Right forelimb (tissue), 1 donor: ENCODE measurements around the gene CFAP107.
"Not testable (repeated sequence)": the region's sequence is repeated elsewhere in the genome, so short reads cannot be mapped to it uniquely, and the experiment has no call there.

Source experiments
- DNase-seq: peaks from one replicate; pipeline ENCODE4 v3.0.0-alpha.2; 2018

CFAP107 gene

GRCh38 chr1:12781488-12781887, 35.5 kb downstream of the CFAP107 start:
- not testable (repeated sequence) for DNase-seq

GRCh38 chr1:12783783-12784182, 37.8 kb downstream of the CFAP107 start:
- DNase-seq: not testable (repeated sequence)

GRCh38 chr1:12784729-12785128, 38.7 kb downstream of the CFAP107 start:
- not testable (repeated sequence) for DNase-seq

GRCh38 chr1:12791097-12791496, 45.1 kb downstream of the CFAP107 start, which contains the start of gene PRAMEF1:
Gene PRAMEF1, plus strand, starts transcription at chr1:12791397. Its CDS starts 1,831 bp downstream, at chr1:12793228.
- DNase-seq: not testable (repeated sequence)

DNA sequence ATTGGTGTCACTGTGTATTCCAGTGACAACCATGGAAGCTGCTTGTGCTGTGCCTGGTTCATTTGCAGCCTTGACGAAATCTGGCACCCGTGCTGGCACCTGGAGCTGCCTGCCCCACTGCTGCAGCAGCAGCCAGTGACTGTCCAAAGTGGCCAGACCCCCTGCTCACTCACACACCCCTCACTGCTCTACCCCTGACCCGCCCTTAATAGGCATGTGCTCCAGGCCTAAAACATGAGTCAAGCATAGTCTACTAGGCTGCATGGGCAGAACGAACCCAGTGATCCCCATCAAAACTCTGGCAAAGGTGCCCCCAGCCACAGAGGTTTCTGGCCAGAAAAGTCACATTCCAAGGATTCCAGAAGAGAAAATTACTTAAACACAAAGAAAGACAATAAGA, 52.9 kb downstream of the CFAP107 start:
- no peak for DNase-seq

DNA sequence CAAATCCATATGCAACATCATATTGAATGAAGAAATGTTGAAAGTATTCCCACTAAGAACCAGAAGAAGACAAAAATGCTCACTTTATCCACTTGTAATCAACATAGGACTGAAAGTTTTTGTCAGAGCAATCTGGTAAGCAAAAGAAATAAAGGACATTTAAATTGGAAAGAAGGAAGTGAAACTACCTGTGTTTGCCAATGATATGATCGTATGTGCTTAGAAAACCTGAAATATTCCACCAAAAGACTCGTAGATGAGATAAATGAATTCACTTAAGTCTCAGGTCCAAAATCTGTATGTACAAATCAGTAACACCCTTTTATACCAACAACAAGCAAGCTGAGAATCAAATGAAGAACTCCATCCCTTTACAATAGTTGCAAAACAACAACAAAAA, 53.7 kb downstream of the CFAP107 start:
- no peak for DNase-seq

DNA sequence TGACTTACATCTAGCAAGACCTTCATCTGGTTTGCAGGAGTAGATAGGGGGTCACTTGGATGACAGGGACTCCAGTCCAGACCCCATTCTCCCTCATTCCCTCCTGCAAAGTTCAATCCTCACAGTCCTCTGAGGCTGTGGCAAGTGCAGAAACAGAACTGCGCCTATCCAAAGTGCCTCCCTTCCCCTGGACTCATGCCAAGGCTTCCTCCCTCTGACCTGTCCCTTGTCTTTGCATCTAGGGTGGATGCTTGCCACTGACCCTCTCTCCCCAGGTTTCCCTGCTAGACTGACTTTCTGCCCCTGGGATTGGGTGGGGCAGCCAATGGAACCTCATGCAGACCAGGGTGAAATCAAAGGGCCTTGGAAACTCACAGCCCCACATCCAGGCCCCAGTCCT, 63.9 kb downstream of the CFAP107 start:
- no peak for DNase-seq

- no peak for DNase-seq
Measured at GRCh38 chr1:12810691-12811408, 64.8 kb downstream of the CFAP107 start.

- DNase-seq: no peak
Measured at GRCh38 chr1:12811409-12811784, 65.4 kb downstream of the CFAP107 start.
